Activated B cell treated with CpG ODN at 0.5 μM for 24 hours (primary cell): ENCODE measurements around the gene SLC19A1. TPM values are rescaled to one million over a fixed set of nuclear protein-coding genes. Genes with fewer than 3 reads are reported as not detected.

Experiments used
- ATAC-seq: fragments of 200-7000 bp; cut with Tn5 transposase; one replicate; pipeline ENCODE4 v1.10.0; 2021; ENCODE audit warnings: low read depth, mild to moderate bottlenecking, moderate library complexity
- CTCF ChIA-PET: fragments of 350-600 bp; sonication (Branson Sonifier 250); formaldehyde crosslinking; loops from one replicate; lab custom pipeline; 2021; ENCODE audit warnings: antibody characterized with exemption; lab: Charles Lee
- POLR2A ChIA-PET: fragments of 350-600 bp; sonication (Branson Sonifier 250); formaldehyde crosslinking; loops from one replicate; lab custom pipeline; 2021; ENCODE audit warnings: antibody characterized with exemption; lab: Charles Lee
- DNase-seq: peaks from one replicate; pipeline ENCODE4 v3.0.0; 2022
- H3K27ac Mint-ChIP-seq: one replicate; pipeline ENCODE4 v1.8.0; 2020; ENCODE audit warnings: mixed read lengths
- H3K27me3 Mint-ChIP-seq: one replicate; pipeline ENCODE4 v1.8.0; 2021; ENCODE audit warnings: mixed read lengths
- H3K36me3 Mint-ChIP-seq: one replicate; pipeline ENCODE4 v1.8.0; 2021; ENCODE audit warnings: low read depth, mixed read lengths
- H3K4me1 Mint-ChIP-seq: one replicate; pipeline ENCODE4 v1.8.0; 2021; ENCODE audit warnings: mixed read lengths
- H3K4me3 Mint-ChIP-seq: one replicate; pipeline ENCODE4 v1.8.0; 2020; ENCODE audit warnings: mild to moderate bottlenecking, mixed read lengths
- H3K9me3 Mint-ChIP-seq: one replicate; pipeline ENCODE4 v1.8.0; 2020; ENCODE audit warnings: mixed read lengths
- CTCF ChIP-seq: fragments of 200-600 bp; IDR thresholded peaks from one replicate; pipeline ENCODE4 v1.8.0; 2022; ENCODE audit warnings: antibody characterized with exemption, mild to moderate bottlenecking
- intact Hi-C: fragments of 100-400 bp; cut with micrococcal nuclease; formaldehyde crosslinking; loops from one replicate; pipeline ENCODE4 v1.15.1; 2024
- total RNA-seq: library from RNA; stranded (reverse); gene quantifications from 2 replicates; pipeline ENCODE4 v1.2.3, GENCODE V29; 2022

The SLC19A1 gene
- total RNA-seq, 1 donor from 2014 or later: 10.7 TPM

- Mint-ChIP-seq H3K27me3 (peaks cover 5% of the 10 kb centered on the region), H3K4me1 (no peaks in the 10 kb centered on the region), H3K4me3 (no peak overlapping the region), H3K9me3 (peaks cover 8% of the 10 kb centered on the region), H3K27ac (no peak overlapping the region), H3K36me3 (no peaks in the 10 kb centered on the region)
- intact Hi-C loops: no loop called here
- CTCF ChIA-PET: no interaction called here
- DNase-seq (no peak), ATAC-seq (no peak)
- TF ChIP-seq CTCF: no peak
- POLR2A ChIA-PET: interaction anchor here (0.7 kb wide), 1 partner anchor 902 kb away, joined by 3 read pairs; no protein-coding TSS in a partner anchor
These were observed 85.6 kb downstream of the SLC19A1 start for GRCh38 chr21:45456584-45457160.

GRCh38 chr21:45455674-45456583 lies 86.3 kb downstream of the SLC19A1 start:
- no peak for TF ChIP-seq CTCF
- H3K9me3 Mint-ChIP-seq: peaks cover 5% of the 10 kb centered on the region
- DNase-seq (no peak), ATAC-seq (no peak)
- H3K4me1 Mint-ChIP-seq: no peaks in the 10 kb centered on the region
- H3K27ac Mint-ChIP-seq: no peak overlapping the region
- intact Hi-C loops: no loop called here
- ChIA-PET POLR2A (no interaction called here), CTCF (no interaction called here)
- peaks cover 3% of the 10 kb centered on the region for H3K27me3 Mint-ChIP-seq
- no peaks in the 10 kb centered on the region for H3K36me3 Mint-ChIP-seq
- H3K4me3 Mint-ChIP-seq: no peak overlapping the region

GRCh38 chr21:45454926-45455673 lies 87.1 kb downstream of the SLC19A1 start:
- Mint-ChIP-seq H3K4me1 (no peaks in the 10 kb centered on the region), H3K36me3 (no peaks in the 10 kb centered on the region), H3K27me3 (no peaks in the 10 kb centered on the region), H3K4me3 (no peak overlapping the region), H3K27ac (no peak overlapping the region), H3K9me3 (peaks cover 2% of the 10 kb centered on the region)
- CTCF ChIA-PET: no interaction called here
- ATAC-seq: no peak
- DNase-seq: no peak
- intact Hi-C loops: no loop called here
- no peak for TF ChIP-seq CTCF
- POLR2A ChIA-PET: no interaction called here

- H3K4me3 Mint-ChIP-seq: no peak overlapping the region
- intact Hi-C loops: no loop called here
- POLR2A ChIA-PET: no interaction called here
- ATAC-seq (no peak), DNase-seq (no peak)
- H3K36me3 Mint-ChIP-seq: no peaks in the 10 kb centered on the region
- no peaks in the 10 kb centered on the region for H3K27me3 Mint-ChIP-seq
- H3K4me1 Mint-ChIP-seq: no peaks in the 10 kb centered on the region
- peaks cover 2% of the 10 kb centered on the region for H3K9me3 Mint-ChIP-seq
- CTCF ChIA-PET: no interaction called here
- no peak overlapping the region for H3K27ac Mint-ChIP-seq
- TF ChIP-seq CTCF: no peak
These were observed 87.9 kb downstream of the SLC19A1 start for GRCh38 chr21:45454060-45454925.
